K562 (cell line): Measurements from ENCODE around the gene SVOP. TPM values are rescaled to one million over a fixed set of nuclear protein-coding genes. Genes with fewer than 3 reads are reported as not detected.
A peak's percentile ranks its signal among the peaks of the same experiment; 100 is the strongest.

Experiments used
- ATAC-seq: fragments of 200-7000 bp; cut with Tn5 transposase; 3 replicates; pipeline ENCODE4 v1.9.1; 2020; ENCODE audit warnings: moderate library complexity
- BruUV-seq: library from RNA; stranded (reverse); fragments of 400-500 nt; replicated peaks from 2 replicates; lab custom pipeline; 2021; lab: Mats Ljungman, UMichigan
- CTCF ChIA-PET: fragments of 300-600 bp; formaldehyde crosslinking; extraction: SDS; loops from one replicate; lab custom pipeline; 2021; ENCODE audit warnings: low intra/inter-chr PET ratio; lab: Yijun Ruan, JAX
- POLR2A ChIA-PET: fragments of 300-600, 350-650 bp; sonication (Branson Sonifier 250); formaldehyde crosslinking; extraction: SDS; loops from one replicate; lab custom pipeline; 2021; ENCODE audit warnings: antibody characterized with exemption, inconsistent platforms; lab: Yijun Ruan, JAX
- DNase-seq, 4 experiments: peaks; one replicate each; pipeline versions ENCODE4 v3.0.0 to v3.0.0-alpha.2; 2011 to 2018; ENCODE audit warnings: low spot score in 3 of 4, mixed read lengths in 3 of 4; ENCODE audit errors: extremely low read depth in 1 of 4
- FAIRE-seq: peaks from 2 replicates; lab custom pipeline; 2011; peaks lifted over from hg19 to GRCh38; lab: Jason Lieb, UNC
- H2AFZ ChIP-seq: 2 replicates; pipeline ENCODE4 v1.6.0; 2011; ENCODE audit warnings: low read depth, low read length, control low read depth, inconsistent platforms
- H3K27ac ChIP-seq: fragments of 200-600 bp; 3 replicates; pipeline ENCODE4 v1.8.0; 2011; ENCODE audit warnings: low read depth, mild to moderate bottlenecking, control low read depth, inconsistent platforms, low read length, moderate library complexity, mixed read lengths; ENCODE audit errors: extremely low read depth
- H3K27me3 ChIP-seq, 2 experiments: fragments of 300-600 bp in 1 of 2; 2 replicates in 1 of 2; 3 replicates in 1 of 2; pipeline versions ENCODE4 v1.6.0 to v1.8.0; 2011; ENCODE audit warnings: inconsistent platforms in 2 of 2, low read length in 2 of 2, mild to moderate bottlenecking in 1 of 2, mixed read lengths in 1 of 2, moderate library complexity in 1 of 2; ENCODE audit not compliant: control insufficient read depth in 2 of 2, insufficient read depth in 2 of 2
- H3K36me3 ChIP-seq: fragments of 300-600 bp; 3 replicates; pipeline ENCODE4 v1.8.0; 2011; ENCODE audit warnings: mild to moderate bottlenecking, low read length, inconsistent platforms; ENCODE audit not compliant: control insufficient read depth, insufficient read depth
- H3K4me1 ChIP-seq, 2 experiments: fragments of 200-600 bp in 1 of 2; replicated peaks in 1 of 2; 2 replicates in 1 of 2; 3 replicates in 1 of 2; pipeline versions ENCODE4 v1.5.1 to v1.8.0; 2011; ENCODE audit warnings: inconsistent platforms in 2 of 2, low read length in 2 of 2, mild to moderate bottlenecking in 1 of 2, mixed read lengths in 1 of 2, moderate library complexity in 1 of 2; ENCODE audit not compliant: control insufficient read depth in 2 of 2, insufficient read depth in 2 of 2
- H3K4me2 ChIP-seq: 2 replicates; pipeline ENCODE4 v1.6.1; 2011; ENCODE audit warnings: low read length, control low read depth, inconsistent platforms, mixed read lengths; ENCODE audit not compliant: insufficient read depth
- H3K4me3 ChIP-seq: fragments of 200-600 bp; sonication (generic), shearing (Covaris generic); 2 replicates; pipeline ENCODE4 v1.5.1; 2016; ENCODE audit warnings: control low read depth, inconsistent platforms
- H3K79me2 ChIP-seq: fragments of 200-600 bp; 3 replicates; pipeline ENCODE4 v1.8.0; 2011; ENCODE audit warnings: low read length, inconsistent platforms; ENCODE audit not compliant: control insufficient read depth, insufficient read depth
- H3K9ac ChIP-seq, 2 experiments: 2 replicates each; pipeline versions ENCODE4 v1.6.0 to v1.6.1; 2011; ENCODE audit warnings: low read depth in 2 of 2, low read length in 2 of 2, control low read depth in 1 of 2, inconsistent platforms in 1 of 2, mild to moderate bottlenecking in 1 of 2, mixed read lengths in 1 of 2; ENCODE audit not compliant: insufficient read depth in 1 of 2
- H3K9me1 ChIP-seq: one replicate; pipeline ENCODE4 v1.6.0; 2011; ENCODE audit warnings: inconsistent platforms, mild to moderate bottlenecking, low read length, moderate library complexity; ENCODE audit not compliant: control insufficient read depth, insufficient read depth
- H3K9me3 ChIP-seq: replicated peaks from 2 replicates; pipeline ENCODE4 v1.5.1; 2011; ENCODE audit warnings: low read depth, low read length, inconsistent platforms; ENCODE audit not compliant: control insufficient read depth, insufficient read depth
- H4K20me1 ChIP-seq: replicated peaks from 2 replicates; pipeline ENCODE4 v1.6.1; 2011; ENCODE audit warnings: low read length, inconsistent platforms, mixed read lengths; ENCODE audit not compliant: control insufficient read depth, insufficient read depth
- C11orf30 ChIP-seq: fragments of 450-650 bp; IDR thresholded peaks from 2 replicates; pipeline ENCODE4 v1.6.1; 2016; ENCODE audit warnings: low read depth, mild to moderate bottlenecking
- CBX5 ChIP-seq: IDR thresholded peaks from 2 replicates; pipeline ENCODE4 v1.6.1; 2014; ENCODE audit warnings: low read depth, borderline replicate concordance
- ESRRA ChIP-seq: fragments of 450-650 bp; IDR thresholded peaks from 2 replicates; pipeline ENCODE4 v1.6.1; 2014; ENCODE audit warnings: low read depth, mild to moderate bottlenecking, moderate library complexity, borderline replicate concordance
- GTF2F1 ChIP-seq: IDR thresholded peaks from 2 replicates; pipeline ENCODE4 v1.6.1; 2011; ENCODE audit warnings: low read depth, low read length, improper control_type of control experiment
- KLF6 ChIP-seq: fragments of 250-450 bp; sonication (Bioruptor Pico); IDR thresholded peaks from 2 replicates; pipeline ENCODE4 v1.4.0; 2020; ENCODE audit warnings: mild to moderate bottlenecking, moderate library complexity, borderline replicate concordance
- MAZ ChIP-seq, 2 experiments: fragments of 450-650 bp in 1 of 2; sonication (generic) in 1 of 2; formaldehyde crosslinking; IDR thresholded peaks in 1 of 2; conservative IDR thresholded peaks in 1 of 2; 2 replicates each; pipeline versions ENCODE4 v1.4.0 to v1.5.0; 2020; ENCODE audit warnings: mild to moderate bottlenecking in 1 of 2, missing genetic modification reagents in 1 of 2
- RBM25 ChIP-seq: fragments of 200-400 bp; formaldehyde crosslinking; IDR thresholded peaks from 2 replicates; pipeline ENCODE4 v1.6.1; 2018; ENCODE audit warnings: low read length, low read depth, moderate library complexity; ENCODE audit not compliant: severe bottlenecking
- RBM34 ChIP-seq: fragments of 200-400 bp; formaldehyde crosslinking; IDR thresholded peaks from 2 replicates; pipeline ENCODE4 v1.6.1; 2018; ENCODE audit warnings: low read length, borderline replicate concordance; ENCODE audit not compliant: insufficient read depth
- RCOR1 ChIP-seq, 2 experiments: IDR thresholded peaks; 2 replicates each; pipeline ENCODE4 v1.6.1; 2012; ENCODE audit warnings: low read depth in 2 of 2, low read length in 2 of 2, borderline replicate concordance in 1 of 2, improper control_type of control experiment in 1 of 2
- SMC3 ChIP-seq: conservative IDR thresholded peaks from 2 replicates; pipeline ENCODE4 v1.6.1; 2011; ENCODE audit warnings: low read depth, low read length, improper control_type of control experiment; ENCODE audit not compliant: insufficient read depth
- TARDBP ChIP-seq: fragments of 450-650 bp; IDR thresholded peaks from 2 replicates; pipeline ENCODE4 v1.6.1; 2016
- ZNF212 ChIP-seq: fragments of 450-650 bp; formaldehyde crosslinking; IDR thresholded peaks from 2 replicates; pipeline ENCODE4 v1.4.0; 2020; ENCODE audit warnings: mild to moderate bottlenecking
- ZNF24 ChIP-seq: fragments of 450-650 bp; IDR thresholded peaks from 2 replicates; pipeline ENCODE4 v1.6.1; 2016
- WGBS: fragments of 100-300 bp; shearing (Covaris generic); methylation state at CpG from one replicate; pipeline ENCODE4 v1.1.6; 2016; ENCODE audit warnings: low coverage, mixed read lengths; ENCODE audit not compliant: insufficient coverage; ENCODE audit errors: missing lambda C conversion rate; 5-methylcytosine and 5-hydroxymethylcytosine counted together
- in situ Hi-C: fragments of 300-500 bp; cut with MboI; formaldehyde crosslinking; loops from 4 replicates; pipeline ENCODE4 v1.15.0; 2018; ENCODE audit warnings: inconsistent platforms, mixed read lengths
- intact Hi-C: fragments of 100-400 bp; cut with micrococcal nuclease; formaldehyde crosslinking; loops from 2 replicates; pipeline ENCODE4 v1.14.2; 2022
- polyA plus RNA-seq, 8 experiments: library from polyadenylated mRNA; depleted of rRNA in 4 of 8; stranded (reverse) in 5 of 8; unstranded in 3 of 8; fragments of >200 nt; fragmentation: Nextera tagmentation in 2 of 8; fragmentation: Illumina TruSeq in 1 of 8; extraction: Ambion mirVana in 2 of 8; extraction: Trizol in 1 of 8; gene quantifications; 2 replicates each; pipeline versions ENCODE4 v1.2.1 to v1.2.3, GENCODE V29; 2011 to 2014; ENCODE audit warnings: inconsistent platforms in 1 of 8, missing spikeins in 1 of 8
- total RNA-seq, 7 experiments: library from RNA; depleted of rRNA in 6 of 7; stranded (reverse); fragments of >200 nt in 6 of 7; fragmentation: Illumina TruSeq in 2 of 7; extraction: Trizol in 2 of 7; gene quantifications; 2 replicates each; pipeline versions ENCODE4 v1.2.1 to v1.2.3, GENCODE V29; 2011 to 2021; ENCODE audit warnings: low replicate concordance in 1 of 7
- TF ChIP-seq, protein P1 (sequence below), 3 experiments: IDR thresholded peaks in 2 of 3; conservative IDR thresholded peaks in 1 of 3; 2 replicates each; pipeline ENCODE4 v1.5.1; 2011 to 2012; ENCODE audit warnings: low read length in 3 of 3, mild to moderate bottlenecking in 3 of 3, control low read depth in 2 of 3, improper control_type of control experiment in 1 of 3, inconsistent platforms in 1 of 3, low read depth in 1 of 3, mixed read lengths in 1 of 3, moderate library complexity in 1 of 3; ENCODE audit not compliant: insufficient read depth in 2 of 3
- TF ChIP-seq, protein P2 (sequence below): fragments of 450-650 bp; conservative IDR thresholded peaks from 2 replicates; pipeline ENCODE4 v1.6.1; 2016; ENCODE audit warnings: missing genetic modification characterization, low read depth, mild to moderate bottlenecking, missing compliant biosample characterization, moderate library complexity

SVOP gene
- total and polyA plus RNA-seq, 9 of the 15 experiments (the other 6 are each of a cell fraction or from before 2014, with no cell fraction given) = 0.01 to 0.09 (median 0.06) TPM; not detected in 1

DNA sequence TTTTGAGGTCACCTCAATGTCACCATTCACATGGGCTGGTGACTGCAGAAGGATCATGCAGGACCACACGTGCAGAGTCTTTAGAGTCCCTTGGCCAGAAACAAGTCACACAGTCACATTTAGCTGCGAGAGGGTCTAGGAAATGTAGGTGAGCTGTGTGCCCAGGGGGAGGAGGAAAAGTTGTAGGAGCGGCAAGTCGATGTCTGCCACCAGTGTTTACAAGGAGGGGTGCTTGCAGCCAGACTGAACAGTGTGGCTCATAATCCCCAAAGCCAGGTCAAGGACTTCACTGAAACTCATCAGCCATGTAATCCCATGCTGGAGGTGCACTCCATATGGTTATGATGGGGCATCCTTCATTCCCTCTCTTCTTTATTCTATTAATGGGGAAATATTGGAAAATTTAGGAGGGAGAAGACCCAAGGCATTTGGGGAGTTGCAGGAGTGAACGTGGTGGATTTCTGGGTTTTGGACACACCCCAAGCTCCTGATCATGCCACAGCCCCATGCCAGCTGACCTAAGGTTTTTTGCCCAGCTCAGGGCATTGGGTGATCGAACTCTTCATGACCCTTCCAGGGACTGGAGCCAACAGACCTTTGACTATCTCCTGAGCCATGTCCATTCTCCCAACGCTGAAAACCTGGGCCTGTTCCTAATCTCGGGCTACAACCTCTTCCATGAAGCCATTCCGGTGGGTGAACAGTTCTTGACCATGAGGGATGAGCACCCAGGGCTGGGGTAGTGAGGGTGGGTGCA is 133.8 kb downstream of the SVOP start (continued):
- TF ChIP-seq RBM34 (no peak), ZNF212 (CRISPR knock-in tag) (no peak), MAZ (CRISPR knock-in tag; conservative IDR thresholded peaks at IDR 0.05 in 1 of 2, IDR thresholded peaks at IDR 0.05 in 1 of 2) (no peak), C11orf30 (no peak), GTF2F1 (no peak), ZNF24 (no peak)

DNA sequence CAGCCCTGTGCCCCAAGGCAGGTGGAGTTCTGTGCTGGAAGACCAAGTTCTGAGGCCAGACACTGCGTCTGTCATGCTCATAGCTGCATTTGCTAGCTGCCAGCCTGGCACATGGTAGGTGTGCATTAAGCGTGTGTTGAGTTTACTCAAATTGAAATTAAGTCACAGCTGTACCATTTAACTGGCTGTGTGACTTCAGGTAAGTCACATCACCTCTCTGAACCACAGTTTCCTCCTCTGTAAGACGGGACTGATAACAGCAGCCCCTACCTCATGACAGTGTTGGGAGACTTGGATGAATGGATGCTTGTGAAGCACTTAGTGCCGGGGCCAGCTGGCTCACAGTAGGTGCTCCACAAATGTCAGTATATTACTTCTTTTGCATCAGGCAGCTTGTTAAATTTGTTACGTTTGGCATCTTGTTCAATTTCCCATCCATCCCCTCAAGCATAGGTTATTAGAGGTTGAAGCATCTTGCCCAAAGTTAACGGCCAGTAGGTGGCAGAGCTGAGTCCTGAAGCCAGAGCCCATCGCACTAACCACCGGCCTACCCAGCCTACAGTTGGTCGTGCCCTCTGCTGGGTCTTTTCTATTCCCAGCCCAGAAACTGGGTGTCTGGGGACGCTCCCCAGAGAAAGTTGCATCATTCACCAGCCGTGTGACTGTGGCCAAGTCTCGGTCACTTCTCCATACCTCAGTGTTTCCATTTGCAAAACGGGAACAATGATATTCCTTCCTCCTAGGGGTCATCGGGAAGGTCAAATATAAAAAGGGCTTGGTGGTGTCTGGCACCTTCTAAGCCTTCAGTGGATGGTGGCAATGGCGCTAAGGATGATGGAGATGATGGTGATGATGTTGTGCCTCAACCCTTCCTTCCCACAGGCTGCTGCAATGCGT is 136.5 kb downstream of the SVOP start:
- no peaks in the 10 kb centered on the region for H3K9me3 ChIP-seq
- peaks cover 21 to 52% of the 10 kb centered on the region in 2 experiments for H3K27me3 ChIP-seq
- peak; percentile 88 for FAIRE-seq
- peak; percentile 93 for ATAC-seq
- ChIA-PET CTCF (no interaction called here), POLR2A (interaction anchor here (0.9 to 1.5 kb wide), 3 partner anchors 10 to 19 kb away, joined by 3 to 4 read pairs (median 3); no protein-coding TSS in a partner anchor)
- no peak overlapping the region for H3K4me3 ChIP-seq
- WGBS = 8% methylated on average over 16 of the region's 16 CpGs
- H3K27ac ChIP-seq = no peak overlapping the region
- no peaks in the 10 kb centered on the region for H3K9me1 ChIP-seq
- BruUV-seq = no TSS peak
- no peak overlapping the region for H2AFZ ChIP-seq
- H3K9ac ChIP-seq = no peak overlapping the region
- H3K4me1 ChIP-seq = no peaks in the 10 kb centered on the region; a peak in 1 of 5 replicates
- H3K36me3 ChIP-seq = no peaks in the 10 kb centered on the region
- intact Hi-C loops = loop anchor here (1.0 to 2.0 kb wide), 2 partner anchors 66 to 209 kb away; partner anchors contain the start of gene ALKBH2
- in situ Hi-C loops = no loop called here
- no peaks in the 10 kb centered on the region; the same call in 1 of the 2 replicates for H4K20me1 ChIP-seq
- DNase-seq = peak; percentile 55 to 72 (median 68)
- no peaks in the 10 kb centered on the region for H3K79me2 ChIP-seq
- H3K4me2 ChIP-seq = no peak overlapping the region
- TF ChIP-seq, protein P1, sequence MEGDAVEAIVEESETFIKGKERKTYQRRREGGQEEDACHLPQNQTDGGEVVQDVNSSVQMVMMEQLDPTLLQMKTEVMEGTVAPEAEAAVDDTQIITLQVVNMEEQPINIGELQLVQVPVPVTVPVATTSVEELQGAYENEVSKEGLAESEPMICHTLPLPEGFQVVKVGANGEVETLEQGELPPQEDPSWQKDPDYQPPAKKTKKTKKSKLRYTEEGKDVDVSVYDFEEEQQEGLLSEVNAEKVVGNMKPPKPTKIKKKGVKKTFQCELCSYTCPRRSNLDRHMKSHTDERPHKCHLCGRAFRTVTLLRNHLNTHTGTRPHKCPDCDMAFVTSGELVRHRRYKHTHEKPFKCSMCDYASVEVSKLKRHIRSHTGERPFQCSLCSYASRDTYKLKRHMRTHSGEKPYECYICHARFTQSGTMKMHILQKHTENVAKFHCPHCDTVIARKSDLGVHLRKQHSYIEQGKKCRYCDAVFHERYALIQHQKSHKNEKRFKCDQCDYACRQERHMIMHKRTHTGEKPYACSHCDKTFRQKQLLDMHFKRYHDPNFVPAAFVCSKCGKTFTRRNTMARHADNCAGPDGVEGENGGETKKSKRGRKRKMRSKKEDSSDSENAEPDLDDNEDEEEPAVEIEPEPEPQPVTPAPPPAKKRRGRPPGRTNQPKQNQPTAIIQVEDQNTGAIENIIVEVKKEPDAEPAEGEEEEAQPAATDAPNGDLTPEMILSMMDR (IDR thresholded peaks at IDR 0.05 in 2 of 3, conservative IDR thresholded peaks at IDR 0.05 in 1 of 3; ENCODE audit: insufficient read depth in 2 of 3, low read depth in 1 of 3, low read length in 3 of 3) = peak; percentile 77 to 82 (median 80)
- TF ChIP-seq TARDBP (0 out of 2 replicates have a peak, but pooled peaks have one; percentile 35), CBX5 (no peak), SMC3 (peak; percentile 36; the same call in 1 of the 2 replicates), RCOR1 (IDR thresholded peaks at IDR 0.05; ENCODE audit: borderline replicate concordance in 1 of 2, low read depth in 2 of 2, low read length in 2 of 2) (peak in 1 of 2 experiments; percentile 56; a peak in 1 of 4 replicates), KLF6 (no peak), ESRRA (peak; percentile 59; the same call in 1 of the 2 replicates), RBM25 (peak; percentile 32)
- TF ChIP-seq, protein P2, sequence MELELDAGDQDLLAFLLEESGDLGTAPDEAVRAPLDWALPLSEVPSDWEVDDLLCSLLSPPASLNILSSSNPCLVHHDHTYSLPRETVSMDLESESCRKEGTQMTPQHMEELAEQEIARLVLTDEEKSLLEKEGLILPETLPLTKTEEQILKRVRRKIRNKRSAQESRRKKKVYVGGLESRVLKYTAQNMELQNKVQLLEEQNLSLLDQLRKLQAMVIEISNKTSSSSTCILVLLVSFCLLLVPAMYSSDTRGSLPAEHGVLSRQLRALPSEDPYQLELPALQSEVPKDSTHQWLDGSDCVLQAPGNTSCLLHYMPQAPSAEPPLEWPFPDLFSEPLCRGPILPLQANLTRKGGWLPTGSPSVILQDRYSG (tag) = no peak
